Fibroblast of villous mesenchyme (primary cell): Measurements from ENCODE around the gene PCBP3. TPM values are rescaled to one million over a fixed set of nuclear protein-coding genes. Genes with fewer than 3 reads are reported as not detected.
A peak's percentile ranks its signal among the peaks of the same experiment; 100 is the strongest.

Source experiments
- DNase-seq: peaks from one replicate; pipeline ENCODE4 v3.0.0-alpha.2; 2010; ENCODE audit warnings: low read depth
- H3K4me3 ChIP-seq: 2 replicates; pipeline ENCODE4 v1.5.1; 2011; ENCODE audit warnings: low read depth, mild to moderate bottlenecking, low read length
- CTCF ChIP-seq: IDR thresholded peaks from 2 replicates; pipeline ENCODE4 v1.5.1; 2012; ENCODE audit warnings: low read depth, mild to moderate bottlenecking, low read length; ENCODE audit not compliant: insufficient read depth
- total RNA-seq: library from RNA; depleted of rRNA; stranded (reverse); fragments of >200 nt; gene quantifications from 2 replicates; pipeline ENCODE4 v1.2.3, GENCODE V29; 2012

PCBP3 gene
- total RNA-seq, 1 donor, result 1.3 TPM

GRCh38 chr21:45632160-45632559 is 11.4 kb upstream of the PCBP3 start:
- DNase-seq, result no peak
- TF ChIP-seq CTCF, result no peak
- no peak overlapping the region for H3K4me3 ChIP-seq

GRCh38 chr21:45632637-45633251 is 10.8 kb upstream of the PCBP3 start:
- DNase-seq, result no peak
- no peak overlapping the region for H3K4me3 ChIP-seq
- no peak for TF ChIP-seq CTCF

GRCh38 chr21:45634511-45635183 is 8.9 kb upstream of the PCBP3 start:
- H3K4me3 ChIP-seq, result no peak overlapping the region
- TF ChIP-seq CTCF, result no peak
- peak; percentile 32 for DNase-seq

- TF ChIP-seq CTCF, result no peak
- no peak overlapping the region for H3K4me3 ChIP-seq
- no peak for DNase-seq
Observed at GRCh38 chr21:45635271-45636151, 8.0 kb upstream of the PCBP3 start.

- no peak overlapping the region for H3K4me3 ChIP-seq
- no peak for TF ChIP-seq CTCF
- DNase-seq, result no peak
Observed at GRCh38 chr21:45636459-45636858, 7.1 kb upstream of the PCBP3 start.

- TF ChIP-seq CTCF, result no peak
- no peak for DNase-seq
- no peak overlapping the region for H3K4me3 ChIP-seq
Observed at GRCh38 chr21:45636951-45637646, 6.4 kb upstream of the PCBP3 start.
